ENCODE measurements around the gene ZNF652. TPM values are rescaled to one million over a fixed set of nuclear protein-coding genes. Genes with fewer than 3 reads are reported as not detected.

The ZNF652 gene
- total RNA-seq, 2 donors from 2014 or later, result 59.7 to 88.5 TPM

GRCh38 chr17:49358641-49359247 is 3.3 kb downstream of the ZNF652 start:
- TF ChIP-seq POLR2AphosphoS5 (IDR thresholded peaks at IDR 0.05), result no peak
- TF ChIP-seq, protein P1, sequence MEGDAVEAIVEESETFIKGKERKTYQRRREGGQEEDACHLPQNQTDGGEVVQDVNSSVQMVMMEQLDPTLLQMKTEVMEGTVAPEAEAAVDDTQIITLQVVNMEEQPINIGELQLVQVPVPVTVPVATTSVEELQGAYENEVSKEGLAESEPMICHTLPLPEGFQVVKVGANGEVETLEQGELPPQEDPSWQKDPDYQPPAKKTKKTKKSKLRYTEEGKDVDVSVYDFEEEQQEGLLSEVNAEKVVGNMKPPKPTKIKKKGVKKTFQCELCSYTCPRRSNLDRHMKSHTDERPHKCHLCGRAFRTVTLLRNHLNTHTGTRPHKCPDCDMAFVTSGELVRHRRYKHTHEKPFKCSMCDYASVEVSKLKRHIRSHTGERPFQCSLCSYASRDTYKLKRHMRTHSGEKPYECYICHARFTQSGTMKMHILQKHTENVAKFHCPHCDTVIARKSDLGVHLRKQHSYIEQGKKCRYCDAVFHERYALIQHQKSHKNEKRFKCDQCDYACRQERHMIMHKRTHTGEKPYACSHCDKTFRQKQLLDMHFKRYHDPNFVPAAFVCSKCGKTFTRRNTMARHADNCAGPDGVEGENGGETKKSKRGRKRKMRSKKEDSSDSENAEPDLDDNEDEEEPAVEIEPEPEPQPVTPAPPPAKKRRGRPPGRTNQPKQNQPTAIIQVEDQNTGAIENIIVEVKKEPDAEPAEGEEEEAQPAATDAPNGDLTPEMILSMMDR (IDR thresholded peaks at IDR 0.05), result no peak
- no peak for TF ChIP-seq POLR2A (IDR thresholded peaks at IDR 0.05)
- H3K4me1 ChIP-seq (replicated peaks), result no peaks in the 10 kb centered on the region
- no peaks in the 10 kb centered on the region for H3K36me3 ChIP-seq
- WGBS, result 18% methylated on average over 4 of the region's 4 CpGs
- H3K27ac ChIP-seq, result peak overlapping the region; percentile 34 to 97
- H3K4me3 ChIP-seq, result peak overlapping the region in 1 of 2 donors; percentile 92
- no peaks in the 10 kb centered on the region for H3K27me3 ChIP-seq (replicated peaks; ENCODE audit: insufficient read depth)
- no peak for DNase-seq (ENCODE audit: low spot score)
- intact Hi-C loops (cut with DNase I), result no loop called here
- no peaks in the 10 kb centered on the region for H3K9me3 ChIP-seq

DNA sequence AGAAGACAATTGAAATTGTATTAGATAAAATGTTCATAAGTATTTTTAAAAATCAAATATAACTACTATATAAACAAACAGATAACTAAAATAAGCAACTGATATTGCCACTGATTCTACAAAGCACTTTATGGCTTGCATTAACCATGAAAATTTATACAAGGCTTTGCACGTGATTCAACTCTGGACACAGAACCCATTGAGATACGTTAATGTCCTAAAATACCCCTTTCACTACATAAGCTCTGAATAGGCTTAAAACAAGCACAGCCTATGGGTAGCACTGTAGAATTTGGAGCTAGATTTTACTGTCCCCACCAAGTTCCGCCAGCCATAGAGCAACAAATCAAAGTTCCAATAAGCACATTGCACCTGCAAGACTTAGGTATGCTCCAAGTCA is 4.5 kb downstream of the ZNF652 start:
- H3K36me3 ChIP-seq, result no peaks in the 10 kb centered on the region
- TF ChIP-seq, protein P1 (IDR thresholded peaks at IDR 0.05), result no peak
- TF ChIP-seq POLR2AphosphoS5 (IDR thresholded peaks at IDR 0.05), result no peak
- TF ChIP-seq POLR2A (IDR thresholded peaks at IDR 0.05), result no peak
- DNase-seq (ENCODE audit: low spot score), result no peak
- intact Hi-C loops (cut with DNase I), result no loop called here
- H3K9me3 ChIP-seq, result no peaks in the 10 kb centered on the region
- WGBS, result 31% methylated on average over 3 of the region's 3 CpGs
- H3K4me3 ChIP-seq, result no peak overlapping the region
- H3K27me3 ChIP-seq (replicated peaks; ENCODE audit: insufficient read depth), result no peaks in the 10 kb centered on the region
- no peaks in the 10 kb centered on the region for H3K4me1 ChIP-seq (replicated peaks)
- H3K27ac ChIP-seq, result peak overlapping the region in 1 of 2 donors; percentile 97

- no peak overlapping the region for H3K4me3 ChIP-seq
- no peaks in the 10 kb centered on the region for H3K9me3 ChIP-seq
- DNase-seq (ENCODE audit: low spot score), result no peak
- TF ChIP-seq, protein P1 (IDR thresholded peaks at IDR 0.05), result no peak
- TF ChIP-seq POLR2AphosphoS5 (IDR thresholded peaks at IDR 0.05) (no peak), POLR2A (IDR thresholded peaks at IDR 0.05) (no peak)
- H3K27me3 ChIP-seq (replicated peaks; ENCODE audit: insufficient read depth), result no peaks in the 10 kb centered on the region
- H3K36me3 ChIP-seq, result no peaks in the 10 kb centered on the region
- no peaks in the 10 kb centered on the region for H3K4me1 ChIP-seq (replicated peaks)
- no peak overlapping the region for H3K27ac ChIP-seq
- intact Hi-C loops (cut with DNase I), result no loop called here
- 75% methylated on average over 5 of the region's 5 CpGs for WGBS
Observed at GRCh38 chr17:49356320-49356719, 5.7 kb downstream of the ZNF652 start.

- peak overlapping the region in 1 of 2 donors; percentile 34 for H3K27ac ChIP-seq
Observed at GRCh38 chr17:49353607-49354006, 8.4 kb downstream of the ZNF652 start.

More at GRCh38 chr17:49353607-49354006, 8.4 kb downstream of the ZNF652 start:
- 22% methylated on average over 1 of the region's 1 CpG for WGBS
- Histone ChIP-seq H3K36me3 (no peaks in the 10 kb centered on the region), H3K4me1 (replicated peaks) (no peaks in the 10 kb centered on the region), H3K9me3 (no peaks in the 10 kb centered on the region), H3K27me3 (replicated peaks; ENCODE audit: insufficient read depth) (no peaks in the 10 kb centered on the region), H3K4me3 (no peak overlapping the region)
- no peak for DNase-seq (ENCODE audit: low spot score)
- TF ChIP-seq, protein P1 (IDR thresholded peaks at IDR 0.05), result no peak
- TF ChIP-seq POLR2A (IDR thresholded peaks at IDR 0.05) (no peak), POLR2AphosphoS5 (IDR thresholded peaks at IDR 0.05) (no peak)
- intact Hi-C loops (cut with DNase I), result no loop called here

All from prostate gland (tissue), 2 donors.